Measurements from ENCODE around the gene COIL. TPM values are rescaled to one million over a fixed set of nuclear protein-coding genes. Genes with fewer than 3 reads are reported as not detected.
A peak's percentile ranks its signal among the peaks of the same experiment; 100 is the strongest.

Gene COIL
- polyA plus RNA-seq, 2 donors = 8.8 to 9.4 TPM

DNA sequence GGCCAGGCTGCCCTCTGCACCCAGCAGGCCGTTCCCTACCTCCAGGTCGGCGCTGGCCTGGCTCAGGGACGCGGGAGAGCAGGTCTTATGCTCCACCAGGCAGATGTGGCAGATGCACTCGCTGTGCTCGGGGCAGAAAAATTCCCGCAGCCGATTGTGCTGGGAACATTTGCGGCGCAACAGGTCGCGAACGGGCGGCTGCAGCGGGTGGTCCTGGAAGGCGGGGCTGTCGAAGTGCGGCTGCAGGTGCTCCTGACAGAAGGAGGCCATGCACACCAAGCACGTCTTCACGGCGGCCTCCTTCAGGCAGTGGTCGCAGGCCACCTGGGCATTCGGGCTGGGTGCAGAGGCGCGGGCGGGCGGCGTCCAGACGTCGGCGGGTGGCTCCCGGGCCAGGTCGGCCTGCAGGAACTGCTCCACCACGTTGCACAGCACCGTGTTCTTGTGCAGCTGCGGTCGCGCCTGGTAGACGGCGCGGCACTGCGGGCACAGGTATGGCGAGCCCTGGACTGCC, 47.4 kb downstream of the COIL start:
- Histone ChIP-seq H3K4me1 (ENCODE audit: control insufficient read depth in 2 of 2, insufficient read depth in 2 of 2, low read length in 1 of 2) (peaks cover 0 to 8% of the 10 kb centered on the region in 2 donors), H3K27ac (ENCODE audit: low read depth in 2 of 2, low read length in 1 of 2) (peak overlapping the region; percentile 90 to 93), H3K27me3 (ENCODE audit: control insufficient read depth in 1 of 2, insufficient read depth in 2 of 2, low read length in 2 of 2) (no peaks in the 10 kb centered on the region), H3K36me3 (ENCODE audit: control insufficient read depth in 2 of 2, insufficient read depth in 2 of 2, low read length in 1 of 2) (peaks cover 0 to 2% of the 10 kb centered on the region in 2 donors), H3K9me3 (ENCODE audit: control insufficient read depth in 2 of 2, insufficient read depth in 1 of 2, low read depth in 1 of 2, low read length in 1 of 2) (no peaks in the 10 kb centered on the region), H3K4me3 (ENCODE audit: low read depth in 1 of 2, low read length in 2 of 2) (peak overlapping the region; percentile 95 to 98)
- 1% methylated on average over 44 of the region's 44 CpGs for WGBS, 2 donors

DNA sequence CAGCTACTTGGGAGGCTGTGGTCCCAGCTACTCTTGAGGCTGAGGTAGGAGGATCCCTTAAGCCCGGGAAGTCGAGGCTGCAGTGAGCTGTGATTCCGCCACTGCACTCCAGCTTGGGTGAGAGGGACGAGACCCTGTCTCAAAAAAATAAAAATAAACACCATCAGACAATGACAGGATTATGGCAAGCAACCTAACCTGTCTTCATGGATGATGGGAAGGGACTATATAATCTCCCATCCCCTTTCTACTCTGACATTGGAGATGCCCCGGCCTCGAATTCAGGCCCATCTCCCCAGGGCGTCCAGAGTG, 47.9 kb downstream of the COIL start:
- H3K36me3 ChIP-seq (ENCODE audit: control insufficient read depth in 2 of 2, insufficient read depth in 2 of 2, low read length in 1 of 2) = peaks cover 0 to 2% of the 10 kb centered on the region in 2 donors
- H3K9me3 ChIP-seq (ENCODE audit: control insufficient read depth in 2 of 2, insufficient read depth in 1 of 2, low read depth in 1 of 2, low read length in 1 of 2) = no peaks in the 10 kb centered on the region
- 23% methylated on average over 7 of the region's 7 CpGs for WGBS, 2 donors
- peak overlapping the region; percentile 90 to 93 for H3K27ac ChIP-seq (ENCODE audit: low read depth in 2 of 2, low read length in 1 of 2)
- H3K27me3 ChIP-seq (ENCODE audit: control insufficient read depth in 1 of 2, insufficient read depth in 2 of 2, low read length in 2 of 2) = no peaks in the 10 kb centered on the region
- H3K4me3 ChIP-seq (ENCODE audit: low read depth in 1 of 2, low read length in 2 of 2) = peak overlapping the region; percentile 95 to 98
- peaks cover 2 to 8% of the 10 kb centered on the region in 2 donors for H3K4me1 ChIP-seq (ENCODE audit: control insufficient read depth in 2 of 2, insufficient read depth in 2 of 2, low read length in 1 of 2)

DNA sequence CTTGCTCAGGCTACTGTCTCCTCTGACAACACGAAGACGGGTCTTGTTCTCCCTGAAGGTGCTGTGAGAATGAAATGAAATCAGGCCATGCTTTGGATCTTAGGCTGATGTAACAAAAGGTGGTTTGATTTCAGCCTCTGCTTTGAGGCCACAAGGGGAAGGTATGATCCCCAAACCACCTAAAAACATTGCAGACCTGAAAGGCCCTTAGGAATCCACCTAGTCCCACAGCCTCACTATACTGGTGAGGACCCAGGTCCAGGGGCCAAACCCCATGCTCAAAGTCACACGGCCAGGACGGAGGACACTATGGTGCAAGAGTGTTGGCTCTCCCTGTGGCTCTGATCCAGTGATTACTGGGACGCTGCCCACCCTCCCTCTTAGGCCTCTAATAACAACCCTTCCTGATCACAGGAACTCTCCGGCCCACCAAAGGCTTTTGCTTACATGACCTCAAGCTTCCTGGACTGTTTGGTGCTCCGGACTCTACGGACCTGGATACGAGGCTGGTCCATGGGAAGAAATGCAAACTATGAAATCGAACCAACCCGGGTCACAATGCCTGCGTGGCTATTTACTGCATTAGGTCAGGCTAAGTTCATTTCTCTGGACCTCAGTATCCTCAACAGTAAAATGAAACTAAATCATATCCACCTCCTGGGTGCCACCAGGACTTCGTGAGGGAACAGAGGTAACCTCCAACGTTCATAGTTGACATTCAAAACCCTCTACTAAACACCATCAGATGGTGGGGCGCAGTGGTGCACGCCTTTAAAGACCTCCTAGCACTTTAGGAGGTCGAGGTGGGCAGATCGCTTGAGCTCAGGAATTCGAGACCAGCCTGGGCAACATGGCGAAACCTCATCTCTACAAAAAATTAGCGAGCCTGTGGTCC, 48.5 kb downstream of the COIL start:
- Histone ChIP-seq H3K4me1 (ENCODE audit: control insufficient read depth in 2 of 2, insufficient read depth in 2 of 2, low read length in 1 of 2) (peaks cover 2 to 8% of the 10 kb centered on the region in 2 donors), H3K9me3 (ENCODE audit: control insufficient read depth in 2 of 2, insufficient read depth in 1 of 2, low read depth in 1 of 2, low read length in 1 of 2) (no peaks in the 10 kb centered on the region), H3K27me3 (ENCODE audit: control insufficient read depth in 1 of 2, insufficient read depth in 2 of 2, low read length in 2 of 2) (no peaks in the 10 kb centered on the region), H3K27ac (ENCODE audit: low read depth in 2 of 2, low read length in 1 of 2) (peak overlapping the region; percentile 28 to 69), H3K36me3 (ENCODE audit: control insufficient read depth in 2 of 2, insufficient read depth in 2 of 2, low read length in 1 of 2) (peaks cover 0 to 5% of the 10 kb centered on the region in 2 donors), H3K4me3 (ENCODE audit: low read depth in 1 of 2, low read length in 2 of 2) (peak overlapping the region; percentile 95 to 98)
- WGBS, 2 donors = 33 to 35% methylated on average over 21 of the region's 21 CpGs

DNA sequence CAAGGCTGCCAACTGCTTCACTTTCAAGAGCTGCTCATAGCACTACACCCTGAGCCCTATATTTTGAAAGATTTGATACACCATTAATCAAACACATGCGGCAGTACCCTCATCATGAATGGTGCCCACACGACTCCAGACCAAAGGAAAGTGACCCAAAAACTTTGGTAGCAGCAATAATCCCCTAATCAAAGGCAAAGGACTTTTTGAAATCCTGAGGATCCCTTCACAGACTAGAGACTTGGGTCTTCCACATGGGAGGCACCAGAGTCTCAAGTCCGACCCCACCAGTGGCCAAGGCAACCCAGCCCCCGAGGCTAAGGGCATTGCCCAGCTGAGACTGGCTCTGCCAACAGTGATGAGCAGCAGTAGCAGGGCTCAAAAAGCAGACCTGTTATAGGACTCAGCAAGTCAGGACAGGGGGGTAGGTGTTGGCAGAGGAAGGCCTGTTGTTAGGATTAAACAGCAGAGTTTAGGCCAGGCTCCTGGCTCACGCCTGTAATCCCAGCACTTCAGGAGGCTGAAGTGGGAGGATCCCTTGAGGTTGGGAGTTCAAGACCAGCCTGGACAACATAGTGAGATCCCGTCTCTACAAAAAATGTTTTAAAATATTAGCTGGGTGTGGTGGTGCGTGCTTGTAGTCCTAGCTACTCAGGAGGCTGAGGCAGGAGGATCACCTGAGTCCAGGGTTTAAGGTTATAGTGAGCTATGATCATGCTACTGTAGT, 50.2 kb downstream of the COIL start:
- Histone ChIP-seq H3K9me3 (ENCODE audit: control insufficient read depth in 2 of 2, insufficient read depth in 1 of 2, low read depth in 1 of 2, low read length in 1 of 2) (no peaks in the 10 kb centered on the region), H3K4me1 (ENCODE audit: control insufficient read depth in 2 of 2, insufficient read depth in 2 of 2, low read length in 1 of 2) (peaks cover 2 to 8% of the 10 kb centered on the region in 2 donors), H3K4me3 (ENCODE audit: low read depth in 1 of 2, low read length in 2 of 2) (peak overlapping the region in 1 of 2 donors; percentile 12), H3K36me3 (ENCODE audit: control insufficient read depth in 2 of 2, insufficient read depth in 2 of 2, low read length in 1 of 2) (peaks cover 6 to 11% of the 10 kb centered on the region in 2 donors), H3K27me3 (ENCODE audit: control insufficient read depth in 1 of 2, insufficient read depth in 2 of 2, low read length in 2 of 2) (no peaks in the 10 kb centered on the region), H3K27ac (ENCODE audit: low read depth in 2 of 2, low read length in 1 of 2) (peak overlapping the region; percentile 4 to 8)
- 62 to 68% methylated on average over 7 of the region's 7 CpGs for WGBS, 2 donors

DNA sequence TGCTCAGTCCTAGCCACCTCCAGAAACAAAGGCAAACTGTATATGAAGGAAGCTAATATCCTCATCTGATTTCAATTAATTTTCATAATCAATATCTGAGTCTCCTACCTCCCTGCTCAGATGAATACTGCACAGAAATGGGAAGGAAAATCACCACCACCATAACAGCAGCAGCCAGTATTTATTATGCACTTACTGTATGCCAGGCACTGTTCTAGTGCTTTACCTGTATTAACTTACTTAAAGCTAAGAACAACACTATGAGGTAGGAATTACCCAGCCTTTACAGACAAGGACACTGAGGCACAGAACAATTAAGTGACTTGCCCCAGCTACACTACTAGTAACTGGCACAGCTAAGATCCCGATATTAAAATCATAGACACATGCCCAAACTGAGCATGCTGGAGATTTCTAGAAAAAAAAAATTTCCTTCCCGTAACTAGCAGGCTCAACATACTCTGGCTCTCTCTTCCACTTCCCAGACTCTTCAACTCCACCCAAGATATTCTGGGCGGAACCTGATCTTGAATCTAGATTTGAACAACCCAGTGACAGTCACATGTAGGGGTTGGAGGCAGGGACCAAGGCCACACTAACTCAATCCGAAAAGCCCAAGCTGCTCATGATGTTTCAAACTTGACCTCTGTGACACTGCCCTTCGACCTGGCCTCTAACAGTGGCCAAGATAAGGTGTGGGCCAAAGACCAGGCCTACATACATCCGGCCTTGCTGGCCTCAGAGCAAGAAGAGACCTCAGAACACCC, 50.9 kb downstream of the COIL start:
- Histone ChIP-seq H3K4me3 (ENCODE audit: low read depth in 1 of 2, low read length in 2 of 2) (peak overlapping the region in 1 of 2 donors; percentile 12), H3K27ac (ENCODE audit: low read depth in 2 of 2, low read length in 1 of 2) (peak overlapping the region; percentile 8 to 38), H3K4me1 (ENCODE audit: control insufficient read depth in 2 of 2, insufficient read depth in 2 of 2, low read length in 1 of 2) (peaks cover 2 to 8% of the 10 kb centered on the region in 2 donors), H3K9me3 (ENCODE audit: control insufficient read depth in 2 of 2, insufficient read depth in 1 of 2, low read depth in 1 of 2, low read length in 1 of 2) (no peaks in the 10 kb centered on the region), H3K36me3 (ENCODE audit: control insufficient read depth in 2 of 2, insufficient read depth in 2 of 2, low read length in 1 of 2) (peaks cover 6 to 11% of the 10 kb centered on the region in 2 donors), H3K27me3 (ENCODE audit: control insufficient read depth in 1 of 2, insufficient read depth in 2 of 2, low read length in 2 of 2) (no peaks in the 10 kb centered on the region)
- WGBS, 2 donors = 48 to 56% methylated on average over 6 of the region's 6 CpGs

DNA sequence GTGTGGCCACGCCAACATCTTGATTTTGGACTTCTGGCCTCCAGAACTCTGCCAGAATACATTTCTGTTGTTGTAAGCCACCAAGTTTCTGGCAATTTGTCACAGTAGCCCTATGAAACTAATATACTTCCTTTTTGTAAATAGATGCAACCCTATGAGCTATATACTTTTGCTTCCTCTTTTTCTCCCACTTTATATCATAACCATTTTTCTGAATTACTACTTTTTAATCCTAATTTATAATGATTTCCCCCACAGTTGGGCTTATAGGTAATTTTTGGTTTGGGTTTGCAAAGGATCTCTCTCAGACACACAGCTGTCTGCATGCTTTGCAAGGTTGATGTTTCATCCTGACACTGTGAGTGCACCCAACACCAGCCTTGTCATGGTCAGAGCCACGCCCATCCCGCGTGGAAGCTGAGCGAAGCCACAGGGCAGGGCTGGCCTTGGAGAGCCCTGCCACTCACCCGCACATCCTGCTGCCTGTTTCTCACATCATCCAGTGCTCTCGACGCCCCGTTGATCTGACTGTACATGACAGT, 52.8 kb downstream of the COIL start:
- peaks cover 2 to 8% of the 10 kb centered on the region in 2 donors for H3K4me1 ChIP-seq (ENCODE audit: control insufficient read depth in 2 of 2, insufficient read depth in 2 of 2, low read length in 1 of 2)
- no peaks in the 10 kb centered on the region for H3K9me3 ChIP-seq (ENCODE audit: control insufficient read depth in 2 of 2, insufficient read depth in 1 of 2, low read depth in 1 of 2, low read length in 1 of 2)
- no peaks in the 10 kb centered on the region for H3K27me3 ChIP-seq (ENCODE audit: control insufficient read depth in 1 of 2, insufficient read depth in 2 of 2, low read length in 2 of 2)
- H3K27ac ChIP-seq (ENCODE audit: low read depth in 2 of 2, low read length in 1 of 2) = peak overlapping the region in 1 of 2 donors; percentile 62
- no peak overlapping the region for H3K4me3 ChIP-seq (ENCODE audit: low read depth in 1 of 2, low read length in 2 of 2)
- 57 to 63% methylated on average over 9 of the region's 9 CpGs for WGBS, 2 donors
- peaks cover 13 to 21% of the 10 kb centered on the region in 2 donors for H3K36me3 ChIP-seq (ENCODE audit: control insufficient read depth in 2 of 2, insufficient read depth in 2 of 2, low read length in 1 of 2)

DNA sequence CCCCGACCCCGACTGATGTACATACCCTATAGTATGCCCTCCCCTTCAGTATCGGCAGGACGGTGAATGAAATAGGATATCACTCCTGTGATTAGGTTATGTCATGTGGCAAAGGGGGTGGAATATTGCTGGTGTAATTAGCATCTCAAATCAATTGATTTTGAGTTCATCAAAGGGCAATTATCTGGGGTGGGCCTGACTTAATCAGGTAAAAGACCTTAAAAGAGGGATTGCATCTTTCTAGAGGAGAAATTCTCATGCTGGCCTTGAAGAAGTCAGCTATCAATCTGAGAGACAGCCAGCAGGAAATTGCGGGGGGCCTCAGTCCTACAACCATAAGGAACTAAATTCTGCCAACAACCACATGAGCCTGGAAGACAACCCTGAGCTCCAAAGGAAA, 57.3 kb downstream of the COIL start:
- Histone ChIP-seq H3K27ac (ENCODE audit: low read depth in 2 of 2, low read length in 1 of 2) (no peak overlapping the region), H3K9me3 (ENCODE audit: control insufficient read depth in 2 of 2, insufficient read depth in 1 of 2, low read depth in 1 of 2, low read length in 1 of 2) (peaks cover 0 to 2% of the 10 kb centered on the region in 2 donors), H3K4me3 (ENCODE audit: low read depth in 1 of 2, low read length in 2 of 2) (no peak overlapping the region), H3K36me3 (ENCODE audit: control insufficient read depth in 2 of 2, insufficient read depth in 2 of 2, low read length in 1 of 2) (peaks cover 38 to 56% of the 10 kb centered on the region in 2 donors), H3K4me1 (ENCODE audit: control insufficient read depth in 2 of 2, insufficient read depth in 2 of 2, low read length in 1 of 2) (peaks cover 0 to 2% of the 10 kb centered on the region in 2 donors), H3K27me3 (ENCODE audit: control insufficient read depth in 1 of 2, insufficient read depth in 2 of 2, low read length in 2 of 2) (no peaks in the 10 kb centered on the region)
- WGBS, 2 donors = 93 to 98% methylated on average over 5 of the region's 5 CpGs

DNA sequence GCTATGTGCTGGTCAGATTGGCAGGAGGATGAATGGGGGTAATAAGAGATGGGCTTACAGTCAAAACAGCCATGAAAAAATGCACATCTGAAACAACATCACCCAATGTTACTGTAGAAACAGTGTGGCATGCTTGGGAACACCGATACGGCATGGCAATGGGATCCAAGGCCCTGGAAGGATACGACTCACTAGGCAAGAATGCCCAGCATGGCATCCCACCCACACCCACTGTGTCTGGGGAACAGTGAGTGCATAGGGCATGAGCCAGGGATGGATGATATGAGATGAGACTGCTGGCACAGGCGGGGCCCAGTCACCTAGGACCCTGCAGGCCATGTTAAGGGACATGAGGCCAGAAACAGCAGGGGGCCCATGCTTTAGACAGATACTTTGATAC, 58.5 kb downstream of the COIL start:
- peaks cover 0 to 2% of the 10 kb centered on the region in 2 donors for H3K9me3 ChIP-seq (ENCODE audit: control insufficient read depth in 2 of 2, insufficient read depth in 1 of 2, low read depth in 1 of 2, low read length in 1 of 2)
- WGBS, 2 donors = 86 to 93% methylated on average over 4 of the region's 4 CpGs
- peaks cover 39 to 61% of the 10 kb centered on the region in 2 donors for H3K36me3 ChIP-seq (ENCODE audit: control insufficient read depth in 2 of 2, insufficient read depth in 2 of 2, low read length in 1 of 2)
- no peaks in the 10 kb centered on the region for H3K4me1 ChIP-seq (ENCODE audit: control insufficient read depth in 2 of 2, insufficient read depth in 2 of 2, low read length in 1 of 2)
- no peak overlapping the region for H3K27ac ChIP-seq (ENCODE audit: low read depth in 2 of 2, low read length in 1 of 2)
- H3K27me3 ChIP-seq (ENCODE audit: control insufficient read depth in 1 of 2, insufficient read depth in 2 of 2, low read length in 2 of 2) = no peaks in the 10 kb centered on the region
- H3K4me3 ChIP-seq (ENCODE audit: low read depth in 1 of 2, low read length in 2 of 2) = no peak overlapping the region

DNA sequence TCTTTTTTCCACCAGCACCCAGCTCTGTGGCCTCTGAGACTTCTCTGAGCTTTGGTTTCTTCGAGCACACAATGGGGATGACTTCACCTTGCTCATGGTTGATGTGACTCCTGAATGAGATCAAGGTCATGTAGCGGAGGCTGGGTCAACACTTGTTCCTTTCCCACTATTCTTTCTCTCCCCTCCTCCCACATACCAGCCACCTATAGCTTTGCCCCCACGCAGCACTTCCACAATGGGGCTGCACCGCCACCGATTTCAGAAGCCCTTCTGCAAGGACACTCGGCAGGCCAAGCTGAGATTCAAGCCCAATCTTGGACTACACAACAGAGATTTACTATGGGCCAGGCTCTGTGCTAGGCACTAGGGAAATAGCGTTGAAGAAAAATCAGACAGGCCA, 61.4 kb downstream of the COIL start:
- WGBS, 2 donors = 90 to 94% methylated on average over 7 of the region's 7 CpGs

More for the DNA sequence above, 61.4 kb downstream of the COIL start:
- peaks cover 47 to 67% of the 10 kb centered on the region in 2 donors for H3K36me3 ChIP-seq (ENCODE audit: control insufficient read depth in 2 of 2, insufficient read depth in 2 of 2, low read length in 1 of 2)
- H3K4me3 ChIP-seq (ENCODE audit: low read depth in 1 of 2, low read length in 2 of 2) = no peak overlapping the region
- H3K27me3 ChIP-seq (ENCODE audit: control insufficient read depth in 1 of 2, insufficient read depth in 2 of 2, low read length in 2 of 2) = no peaks in the 10 kb centered on the region
- no peaks in the 10 kb centered on the region for H3K4me1 ChIP-seq (ENCODE audit: control insufficient read depth in 2 of 2, insufficient read depth in 2 of 2, low read length in 1 of 2)
- H3K27ac ChIP-seq (ENCODE audit: low read depth in 2 of 2, low read length in 1 of 2) = no peak overlapping the region
- H3K9me3 ChIP-seq (ENCODE audit: control insufficient read depth in 2 of 2, insufficient read depth in 1 of 2, low read depth in 1 of 2, low read length in 1 of 2) = peaks cover 0 to 2% of the 10 kb centered on the region in 2 donors
